NCI-H446 (cell line): ENCODE results near the gene ST13.
"Not testable (repeated sequence)": the region's sequence is repeated elsewhere in the genome, so short reads cannot be mapped to it uniquely, and the experiment has no call there.

Experiments
- DNase-seq, 2 experiments: peaks; one replicate each; lab custom pipeline; 2025; lab: John Stamatoyannopoulos, UW

The ST13 gene

GRCh38 chr22:40838486-40838885 is 18.0 kb downstream of the ST13 start:
- no peak for DNase-seq

- no peak for DNase-seq
Observed at GRCh38 chr22:40834619-40835018, 21.8 kb downstream of the ST13 start.

DNA sequence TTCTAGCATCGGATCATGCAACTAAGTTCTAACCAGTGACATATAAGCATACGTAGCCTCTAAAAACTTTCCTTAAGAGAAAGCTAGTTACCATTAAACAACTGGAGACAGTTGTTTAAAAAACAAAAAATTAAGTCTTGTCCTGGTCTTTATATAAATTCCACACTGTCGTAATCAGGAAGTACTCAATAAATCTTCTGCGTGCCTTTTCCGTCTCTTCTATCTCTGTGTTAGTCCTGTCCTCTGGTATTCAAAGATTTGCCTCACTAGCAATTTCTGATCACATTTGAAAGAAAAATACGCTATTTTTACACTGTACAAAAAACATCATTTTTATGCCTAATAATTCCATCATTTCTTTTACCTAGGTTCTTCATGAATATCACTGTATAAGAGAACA is 27.3 kb downstream of the ST13 start:
- DNase-seq, result no peak

GRCh38 chr22:40826984-40827741 is 29.3 kb downstream of the ST13 start:
- no peak for DNase-seq

DNA sequence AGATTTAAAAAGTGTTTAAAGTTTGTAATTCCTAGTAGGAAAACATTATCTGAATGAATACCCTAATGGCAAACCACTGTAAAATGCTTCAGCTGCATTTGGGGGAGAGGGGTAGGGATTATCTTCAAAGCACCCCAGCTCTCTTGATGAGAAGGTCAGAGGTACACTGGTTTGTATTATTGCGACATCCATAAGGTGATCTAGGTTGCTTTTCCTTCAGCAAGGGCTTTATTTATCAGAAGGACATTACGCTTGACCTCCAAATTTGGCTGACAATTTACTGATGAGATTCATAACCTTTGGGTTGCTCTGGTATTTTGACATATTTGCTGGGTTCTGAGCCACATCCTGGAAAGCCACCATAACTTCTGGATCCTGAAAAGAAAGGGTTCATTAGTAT is 30.1 kb downstream of the ST13 start:
- DNase-seq, result not testable (repeated sequence)

GRCh38 chr22:40823426-40823825 is 33.0 kb downstream of the ST13 start:
- no peak for DNase-seq

GRCh38 chr22:40819599-40820140 is 36.8 kb downstream of the ST13 start:
- peak in 1 of 2 experiments; percentile 36 for DNase-seq

DNA sequence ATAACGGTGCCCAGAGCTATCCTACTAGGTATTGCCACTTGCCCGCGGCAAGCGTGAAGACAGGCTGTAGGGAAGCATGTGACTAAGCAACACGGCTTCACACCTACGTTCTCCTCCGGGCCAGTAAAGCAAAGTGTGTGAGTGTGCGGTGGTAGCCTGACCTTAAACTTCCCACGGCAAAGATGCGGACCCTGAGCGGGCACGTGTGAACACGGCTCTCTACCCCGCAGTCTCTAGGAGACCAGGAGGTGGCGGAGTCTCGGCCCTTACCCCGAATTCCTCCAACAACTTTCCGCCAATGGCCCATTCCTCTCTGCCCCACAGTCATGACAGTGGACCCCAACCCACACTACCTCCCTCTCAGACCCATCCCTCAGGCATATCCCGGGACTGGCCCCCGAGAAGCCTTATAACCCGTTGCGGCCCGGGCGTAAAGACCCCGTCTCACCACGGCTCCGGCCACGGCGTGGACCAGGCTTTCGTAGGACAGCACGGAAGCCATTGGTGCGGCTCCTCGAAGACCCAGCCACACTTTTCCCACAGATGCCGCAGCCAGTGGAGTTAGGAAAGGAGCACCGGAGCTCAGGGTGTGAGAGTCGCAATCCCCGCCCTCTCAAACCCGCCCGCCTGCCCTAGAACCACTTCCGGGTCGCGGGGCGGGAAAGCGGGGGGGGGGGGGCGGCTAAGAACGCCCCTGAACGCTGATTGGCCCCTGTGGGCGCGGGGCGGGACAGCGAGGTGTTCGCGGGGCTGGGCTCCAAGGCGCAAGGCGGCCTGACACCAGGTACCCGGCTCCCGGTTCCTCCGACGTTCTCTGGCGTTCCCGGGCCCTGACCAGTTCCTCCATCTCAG is 37.5 kb downstream of the ST13 start, which contains the start of gene SLC25A17:
Gene SLC25A17, minus strand, starts transcription at position 600 of the 852 bp plus-strand sequence. Its CDS starts 98 bp downstream, at position 502.
- DNase-seq, result peak; percentile 58 to 89

DNA sequence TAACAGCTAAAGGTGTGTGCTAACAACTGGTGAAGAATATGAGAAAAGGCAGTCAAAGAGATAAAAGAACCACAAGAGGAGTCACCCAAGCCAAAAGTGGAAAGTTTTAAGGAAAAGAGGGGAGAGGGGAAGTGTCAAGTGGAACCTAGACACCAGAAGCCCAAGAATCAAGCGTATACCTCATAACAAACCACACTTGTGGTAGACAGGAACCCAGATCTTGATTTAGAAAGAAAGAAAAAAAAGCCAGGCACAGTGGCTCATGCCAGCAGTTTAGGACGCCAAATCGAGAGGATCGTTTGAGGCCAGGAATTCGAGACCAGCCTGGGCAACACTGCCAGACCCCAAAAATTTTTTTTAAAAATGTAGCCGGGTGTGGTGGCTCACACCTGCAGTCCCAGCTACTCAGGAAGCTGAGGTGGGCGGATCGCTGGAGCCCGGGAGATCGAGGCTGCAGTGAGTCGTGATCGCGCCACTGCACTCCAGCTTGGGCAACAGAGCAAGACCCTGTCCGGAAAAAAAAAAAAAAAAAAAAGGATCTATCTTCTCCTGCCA is 38.2 kb downstream of the ST13 start:
- DNase-seq, result no peak

DNA sequence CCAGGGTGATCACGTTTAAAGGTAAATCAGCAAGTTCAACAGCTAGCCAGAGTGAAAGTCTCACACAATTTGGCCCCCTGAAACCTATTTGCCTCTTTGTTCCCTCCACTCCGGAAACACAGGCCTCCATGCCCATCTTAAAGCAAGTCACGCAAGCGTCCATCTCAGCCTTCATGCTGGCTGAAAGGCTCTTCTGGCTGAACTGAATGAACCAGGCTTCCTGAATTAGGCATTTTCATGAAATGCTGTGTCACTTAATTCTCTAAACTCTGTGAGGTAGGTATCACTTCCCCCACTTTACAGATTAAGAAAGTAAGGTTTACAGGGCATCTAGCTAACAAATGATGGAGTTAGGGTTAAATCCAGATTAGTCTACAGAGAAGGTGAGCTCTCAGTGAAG is 38.7 kb downstream of the ST13 start:
- no peak for DNase-seq

DNA sequence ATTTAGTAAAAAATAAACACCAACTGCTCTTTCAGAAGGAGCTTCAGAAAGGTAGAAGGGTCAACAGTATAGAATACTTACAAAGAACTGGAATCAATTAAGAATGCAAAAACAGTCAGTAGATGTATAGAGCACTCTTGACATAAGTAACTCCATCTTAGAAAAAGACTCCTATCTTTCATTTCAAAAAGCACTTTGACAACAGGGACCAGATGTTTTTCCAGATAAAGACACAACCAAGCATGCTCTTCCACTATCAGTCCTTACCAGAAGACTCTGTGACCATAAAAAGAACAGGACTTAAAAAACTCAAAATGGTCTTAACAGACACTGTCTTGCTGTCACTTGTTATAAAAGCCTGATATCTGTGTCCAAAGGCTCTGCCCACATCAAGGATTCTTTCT is 42.5 kb downstream of the ST13 start:
- DNase-seq, result no peak

- no peak for DNase-seq
Observed at GRCh38 chr22:40808018-40808841, 48.2 kb downstream of the ST13 start.

- no peak for DNase-seq
Observed at GRCh38 chr22:40806711-40807110, 49.7 kb downstream of the ST13 start.

DNA sequence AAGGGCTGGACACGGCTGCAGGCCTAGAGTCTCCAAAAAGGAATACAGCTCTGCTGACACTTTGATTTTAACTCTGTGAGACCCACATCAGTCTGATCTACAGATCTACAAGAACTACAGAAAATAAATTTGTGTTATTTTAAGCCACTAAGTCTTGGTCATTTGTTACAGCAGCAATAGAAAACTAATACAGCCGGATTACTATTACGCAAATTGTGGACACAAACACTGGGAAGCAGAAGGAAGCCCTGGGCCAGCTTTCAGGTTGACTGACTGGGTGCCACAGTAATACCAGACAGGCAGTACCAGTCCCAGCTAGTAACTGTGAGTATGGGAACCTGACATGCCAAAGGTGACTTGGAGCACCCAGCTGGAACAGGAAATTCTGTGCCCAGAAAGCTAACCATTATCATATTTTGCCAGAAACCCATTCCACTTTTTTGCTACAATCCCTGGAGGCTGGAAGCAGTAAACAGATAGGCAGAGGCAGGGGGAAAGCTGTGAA is 50.7 kb downstream of the ST13 start:
- no peak for DNase-seq

DNA sequence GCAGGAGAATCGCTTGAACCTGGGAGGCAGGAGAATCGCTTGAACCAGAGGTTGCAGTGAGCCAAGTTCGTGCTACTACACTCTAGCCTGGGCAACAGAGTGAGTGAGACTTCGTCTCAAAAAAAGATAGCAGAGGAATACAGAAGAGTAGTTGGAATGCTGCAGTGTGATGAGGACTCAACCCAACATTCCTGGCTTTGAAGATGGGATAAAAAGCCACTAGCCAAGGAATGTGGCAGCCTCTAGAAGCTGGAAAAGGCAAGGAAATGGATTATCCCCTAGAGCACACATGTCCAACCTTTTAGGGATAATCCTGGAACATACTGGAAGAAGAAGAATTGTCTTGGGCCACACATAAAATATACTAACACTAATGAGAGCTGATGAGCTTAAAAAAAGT is 51.2 kb downstream of the ST13 start:
- no peak for DNase-seq

DNA sequence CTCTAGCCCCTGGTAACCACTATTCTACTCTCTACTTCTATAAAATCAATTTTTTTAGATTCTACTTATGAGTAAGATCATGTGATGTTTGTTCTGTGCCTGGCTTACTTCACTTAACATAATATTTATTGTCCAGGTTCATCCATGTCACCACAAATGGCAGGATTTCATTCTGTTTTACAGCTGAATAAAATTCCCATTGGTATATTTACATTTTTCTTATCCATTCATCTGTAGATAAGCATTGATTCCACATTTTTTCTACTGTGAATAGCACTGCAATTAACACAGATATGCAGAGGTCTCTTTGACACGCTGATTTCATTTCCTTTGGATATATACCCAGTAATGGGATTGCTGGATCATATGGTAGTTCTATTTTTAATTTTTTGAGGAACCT is 53.1 kb downstream of the ST13 start:
- DNase-seq, result no peak

- no peak for DNase-seq
Observed at GRCh38 chr22:40799008-40799407, 57.4 kb downstream of the ST13 start.

- DNase-seq, result no peak
Observed at GRCh38 chr22:40797427-40797826, 59.0 kb downstream of the ST13 start.

- no peak for DNase-seq
Observed at GRCh38 chr22:40792451-40792850, 64.0 kb downstream of the ST13 start.

DNA sequence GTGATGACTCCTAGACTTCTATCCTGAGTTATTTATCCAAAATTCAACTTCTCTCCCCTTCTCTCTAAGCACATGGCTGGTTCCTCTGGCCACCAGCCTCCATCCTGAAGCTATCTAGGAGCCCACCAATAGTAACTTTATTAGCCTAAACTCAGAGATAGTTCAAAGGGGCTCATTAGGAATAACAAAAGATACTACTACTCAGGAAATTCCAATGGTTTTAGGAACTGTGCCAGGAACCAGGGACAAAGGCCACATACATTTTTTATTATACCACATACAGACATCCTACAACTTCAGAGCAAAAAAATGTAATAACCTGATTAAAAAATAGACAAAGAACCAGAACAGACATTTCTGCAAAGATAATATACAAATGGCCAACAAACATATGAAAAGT is 65.2 kb downstream of the ST13 start:
- DNase-seq, result no peak

GRCh38 chr22:40789131-40789530 is 67.3 kb downstream of the ST13 start:
- no peak for DNase-seq
